HL-60/S4 treated with retinoic acid at 250 ng/mL for 4 days and 3 days (cell line): Measurements from ENCODE around the gene BAZ1B.
"Not testable (repeated sequence)": the region's sequence is repeated elsewhere in the genome, so short reads cannot be mapped to it uniquely, and the experiment has no call there.

Experiments used
- in situ Hi-C: fragments of 300-500 bp; cut with MboI; formaldehyde crosslinking; loops from 2 replicates; pipeline ENCODE4 v1.7.0; 2022; ENCODE audit warnings: low sequenced_read_pairs

BAZ1B gene

GRCh38 chr7:73504017-73504416 is 18.1 kb downstream of the BAZ1B start:
- in situ Hi-C loops: no loop called here

- in situ Hi-C loops: no loop called here
Measured at GRCh38 chr7:73503229-73503628, 18.9 kb downstream of the BAZ1B start.

- in situ Hi-C loops: no loop called here
Measured at GRCh38 chr7:73496626-73497025, 25.5 kb downstream of the BAZ1B start.

GRCh38 chr7:73495507-73495906 is 26.6 kb downstream of the BAZ1B start:
- in situ Hi-C loops: not testable (repeated sequence)

GRCh38 chr7:73489976-73490375 is 32.1 kb downstream of the BAZ1B start:
- in situ Hi-C loops: no loop called here

- in situ Hi-C loops: no loop called here
Measured at GRCh38 chr7:73487486-73487885, 34.6 kb downstream of the BAZ1B start.

GRCh38 chr7:73483171-73483570 is 38.9 kb downstream of the BAZ1B start:
- in situ Hi-C loops: no loop called here

GRCh38 chr7:73482746-73483145 is 39.3 kb downstream of the BAZ1B start:
- in situ Hi-C loops: no loop called here

- in situ Hi-C loops: not testable (repeated sequence)
Measured at GRCh38 chr7:73481521-73481920, 40.6 kb downstream of the BAZ1B start.

GRCh38 chr7:73478549-73478948 is 43.5 kb downstream of the BAZ1B start:
- in situ Hi-C loops: no loop called here

GRCh38 chr7:73477376-73477775 is 44.7 kb downstream of the BAZ1B start:
- in situ Hi-C loops: no loop called here

GRCh38 chr7:73470208-73470607 is 51.9 kb downstream of the BAZ1B start:
- in situ Hi-C loops: no loop called here

- in situ Hi-C loops: not testable (repeated sequence)
Measured at GRCh38 chr7:73467046-73467445, 55.0 kb downstream of the BAZ1B start.

GRCh38 chr7:73466112-73466511 is 56.0 kb downstream of the BAZ1B start:
- in situ Hi-C loops: no loop called here

GRCh38 chr7:73463966-73464365 is 58.1 kb downstream of the BAZ1B start:
- in situ Hi-C loops: no loop called here

- in situ Hi-C loops: no loop called here
Measured at GRCh38 chr7:73463260-73463659, 58.8 kb downstream of the BAZ1B start.

- in situ Hi-C loops: no loop called here
Measured at GRCh38 chr7:73461782-73462285, 60.3 kb downstream of the BAZ1B start.

GRCh38 chr7:73454424-73454823 is 67.7 kb downstream of the BAZ1B start:
- in situ Hi-C loops: no loop called here

- in situ Hi-C loops: no loop called here
Measured at GRCh38 chr7:73452999-73453635, 69.0 kb downstream of the BAZ1B start.

GRCh38 chr7:73451780-73452398 is 70.2 kb downstream of the BAZ1B start:
- in situ Hi-C loops: no loop called here

GRCh38 chr7:73449422-73449821 is 72.7 kb downstream of the BAZ1B start:
- in situ Hi-C loops: no loop called here

GRCh38 chr7:73448609-73449008 is 73.5 kb downstream of the BAZ1B start:
- in situ Hi-C loops: no loop called here
